GM12874 (cell line): ENCODE measurements around the gene CRYL1.

Source experiments
- CTCF ChIP-seq: IDR thresholded peaks from 2 replicates; pipeline ENCODE4 v1.5.1; 2011; ENCODE audit warnings: low read depth, mild to moderate bottlenecking, control low read depth, low read length, moderate library complexity; ENCODE audit not compliant: insufficient read depth

Gene CRYL1

GRCh38 chr13:20411638-20412342, 113.9 kb downstream of the CRYL1 start:
- no peak for TF ChIP-seq CTCF

DNA sequence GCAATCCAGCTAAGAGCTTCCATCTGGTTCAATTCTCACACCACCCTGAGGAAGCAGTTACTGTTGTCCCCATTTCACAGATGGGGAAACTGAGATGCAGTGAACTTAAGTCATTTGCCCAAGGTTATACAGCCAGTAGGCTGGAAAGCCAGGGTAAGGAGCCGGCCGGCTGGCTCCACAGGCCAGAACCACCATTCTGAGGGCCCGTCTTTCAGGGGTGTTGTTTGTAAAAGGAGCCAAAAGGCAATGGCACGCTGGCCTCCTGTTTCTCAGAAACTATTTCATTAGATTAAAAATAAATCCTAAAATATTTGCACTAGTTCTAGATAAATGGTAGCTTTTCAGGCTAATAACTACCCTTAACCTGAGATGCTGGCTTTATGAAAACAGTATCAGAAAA, 114.9 kb downstream of the CRYL1 start:
- TF ChIP-seq CTCF, result no peak

DNA sequence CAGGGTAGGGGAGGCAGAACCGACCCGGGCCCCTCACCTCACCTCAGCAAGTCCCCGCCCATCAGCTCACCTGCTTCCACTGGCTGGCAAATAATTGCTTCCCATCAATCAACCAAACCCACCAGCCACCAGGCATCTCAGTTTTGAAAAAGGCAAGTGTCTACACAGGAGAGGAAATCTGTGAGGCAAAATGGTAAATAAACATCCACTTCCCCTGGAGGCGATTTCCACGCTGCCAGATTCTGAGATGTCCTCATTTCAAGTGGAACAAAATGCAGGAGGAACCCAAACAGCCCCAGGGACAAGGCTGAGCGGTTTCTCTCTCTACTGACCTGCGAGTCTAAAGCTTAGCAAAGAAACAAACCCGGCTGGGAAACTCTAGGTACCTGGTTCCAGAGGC, 117.5 kb downstream of the CRYL1 start:
- TF ChIP-seq CTCF, result no peak

GRCh38 chr13:20407759-20408158, 117.9 kb downstream of the CRYL1 start:
- no peak for TF ChIP-seq CTCF

DNA sequence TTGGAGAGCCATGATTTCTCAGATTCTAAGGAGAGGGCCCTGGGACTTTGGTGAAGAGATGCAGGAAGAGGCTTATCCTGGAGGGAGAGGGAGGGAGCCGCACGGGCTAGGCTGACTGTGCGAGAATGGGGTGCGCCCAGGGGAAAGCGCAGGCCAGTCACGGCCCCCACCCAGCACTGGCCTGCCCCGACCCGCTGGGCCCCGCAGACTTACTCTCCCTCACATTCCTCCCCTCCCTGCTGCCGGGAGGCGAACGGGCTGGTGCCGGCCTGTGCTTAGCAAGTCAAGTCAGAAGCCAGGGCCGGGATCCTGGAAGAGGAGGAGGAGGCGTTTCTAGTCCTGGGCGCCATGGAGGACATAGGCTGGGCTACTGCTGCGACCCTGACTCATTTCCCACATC, 120.0 kb downstream of the CRYL1 start:
- no peak for TF ChIP-seq CTCF

DNA sequence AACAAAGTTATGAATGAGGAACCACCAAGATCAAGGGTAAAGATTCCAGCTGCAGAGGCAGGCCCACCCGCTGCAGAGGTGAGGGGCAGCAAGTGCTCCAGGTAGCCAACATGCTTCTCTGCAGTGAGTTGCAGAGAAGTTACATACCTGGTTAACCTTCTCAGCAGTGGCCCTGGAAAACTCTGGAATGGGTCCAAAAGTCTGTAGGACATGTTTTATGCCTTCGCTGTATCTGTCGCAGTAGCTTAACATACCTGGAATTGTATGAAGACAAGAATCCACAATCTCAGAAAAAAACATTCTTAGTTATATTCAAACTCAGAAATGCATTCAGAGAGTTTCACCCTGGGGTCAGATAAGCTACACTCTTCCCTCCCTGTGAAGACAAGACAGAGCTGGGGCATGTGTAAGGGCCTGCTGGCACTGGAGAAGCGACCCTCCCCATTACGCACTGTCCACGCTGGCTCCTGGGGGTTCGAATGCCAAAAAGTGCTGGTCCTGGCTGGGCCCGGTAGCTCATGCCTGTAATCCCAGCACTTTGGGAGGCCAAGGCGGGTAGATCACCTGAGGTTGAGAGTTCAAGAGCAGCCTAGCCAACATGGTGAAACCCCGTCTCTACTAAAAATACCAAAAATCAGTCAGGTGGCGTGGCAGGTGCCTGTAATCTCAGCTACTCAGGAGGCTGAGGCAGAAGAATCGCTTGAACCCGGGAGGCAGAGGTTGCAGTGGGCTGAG, 121.0 kb downstream of the CRYL1 start:
- TF ChIP-seq CTCF, result no peak

- TF ChIP-seq CTCF, result no peak
These were observed 121.8 kb downstream of the CRYL1 start for GRCh38 chr13:20403826-20404225.
